Measurements from ENCODE around the gene DPP8. TPM values are rescaled to one million over a fixed set of nuclear protein-coding genes. Genes with fewer than 3 reads are reported as not detected.

Gene DPP8
- polyA plus RNA-seq, 1 of the 3 experiments (the other 2 are of a cell fraction) = 14.1 TPM

DNA sequence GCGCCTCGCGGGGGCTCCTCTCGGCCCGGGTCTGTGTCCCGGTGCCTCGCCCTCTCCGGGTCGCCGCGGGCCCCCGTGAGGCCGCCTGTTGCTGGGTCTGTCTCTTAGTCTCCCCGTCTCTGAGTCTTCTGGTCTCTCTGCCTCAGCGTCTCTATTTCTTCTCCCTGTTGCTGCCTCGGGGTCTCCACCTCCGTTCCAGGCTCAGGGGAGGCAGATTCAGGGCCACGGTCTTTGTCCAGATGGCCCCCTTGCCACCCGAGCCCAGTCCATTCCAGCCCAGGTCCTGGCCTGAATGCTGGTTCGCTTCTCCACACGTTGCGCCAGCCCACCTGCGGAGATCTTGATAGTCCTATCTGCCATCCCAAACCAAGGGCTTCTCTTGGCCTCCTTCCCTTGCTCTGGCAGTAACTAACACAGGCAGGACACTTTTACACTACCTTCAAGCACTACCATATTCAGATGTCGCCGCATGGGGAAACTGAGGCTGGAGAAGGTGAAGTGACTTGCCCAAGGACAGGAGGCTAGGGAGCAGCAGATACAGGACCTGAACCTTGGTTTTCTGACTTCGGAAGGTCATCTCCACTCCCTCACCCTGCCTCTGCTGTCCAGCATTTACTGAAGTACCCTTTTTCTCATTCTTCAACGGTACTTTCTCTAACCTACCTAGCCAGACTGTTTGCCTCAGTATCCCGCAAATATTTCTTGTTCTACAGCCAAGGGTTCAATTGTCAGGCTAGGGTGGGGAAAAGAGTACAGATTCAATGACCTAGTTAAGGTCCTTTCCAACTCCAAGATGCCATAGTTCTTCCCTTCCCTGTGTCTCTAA, 94.1 kb downstream of the DPP8 start:
- H3K4me3 ChIP-seq (ENCODE audit: low read depth in 2 of 2, low read length in 1 of 2) = peak overlapping the region in 1 of 2 experiments; percentile 55; a peak in 2 of 4 replicates
- no peaks in the 10 kb centered on the region for H3K27me3 ChIP-seq (ENCODE audit: insufficient read depth)
- H3K36me3 ChIP-seq (replicated peaks in 1 of 2; ENCODE audit: control insufficient read depth in 1 of 2, insufficient read depth in 2 of 2, low read length in 1 of 2) = no peaks in the 10 kb centered on the region
- DNase-seq = no peak
- H3K9ac ChIP-seq = no peak overlapping the region
- H3K4me1 ChIP-seq (ENCODE audit: control insufficient read depth in 1 of 2, insufficient read depth in 2 of 2, low read depth in 1 of 2, low read length in 1 of 2) = peaks cover 5 to 15% of the 10 kb centered on the region in 2 experiments; a peak in 2 of 4 replicates
- H3K27ac ChIP-seq (ENCODE audit: low read depth in 2 of 2, low read length in 1 of 2) = no peak overlapping the region
- CTCF ChIA-PET = interaction anchor here (7.4 kb wide), 1 partner anchor 23 kb away, joined by 71 read pairs; no protein-coding TSS in a partner anchor
- no peaks in the 10 kb centered on the region for H3F3A ChIP-seq (replicated peaks; ENCODE audit: insufficient read depth)
- H3K9me3 ChIP-seq = no peaks in the 10 kb centered on the region
- no peak overlapping the region for H2AFZ ChIP-seq (ENCODE audit: low read depth)
- POLR2A ChIA-PET = no interaction called here
- no peaks in the 10 kb centered on the region for H3K9me2 ChIP-seq
- H3K4me2 ChIP-seq = peak overlapping the region; percentile 47; the same call in 1 of the 2 replicates
- H3K79me2 ChIP-seq (ENCODE audit: insufficient read depth) = no peaks in the 10 kb centered on the region
- WGBS (ENCODE audit: low lambda C conversion rate) = 54% methylated on average over 11 of the region's 28 CpGs
- no peaks in the 10 kb centered on the region for H4K20me1 ChIP-seq (ENCODE audit: insufficient read depth)
- TF ChIP-seq REST (IDR thresholded peaks at IDR 0.05; ENCODE audit: low read depth, low read length) (0 out of 2 replicates have a peak, but pooled peaks have one; percentile 13), PBX3 (IDR thresholded peaks at IDR 0.05) (no peak)

- ChIA-PET POLR2A (interaction anchor here (1.5 kb wide), 1 partner anchor 117 kb away, joined by 6 read pairs; the partner anchor contains the start of gene RNU5B-1), CTCF (interaction anchor here (1.0 to 7.4 kb wide), 9 partner anchors 13 to 105 kb away, joined by 3 to 71 read pairs (median 4); no protein-coding TSS in a partner anchor)
- H4K20me1 ChIP-seq (ENCODE audit: insufficient read depth) = no peaks in the 10 kb centered on the region
- H2AFZ ChIP-seq (ENCODE audit: low read depth) = peak overlapping the region; percentile 76; the same call in 1 of the 2 replicates
- no peaks in the 10 kb centered on the region for H3K36me3 ChIP-seq (replicated peaks in 1 of 2; ENCODE audit: control insufficient read depth in 1 of 2, insufficient read depth in 2 of 2, low read length in 1 of 2)
- H3K4me1 ChIP-seq (ENCODE audit: control insufficient read depth in 1 of 2, insufficient read depth in 2 of 2, low read depth in 1 of 2, low read length in 1 of 2) = peaks cover 9 to 17% of the 10 kb centered on the region in 2 experiments; a peak in 3 of 4 replicates
- peak; percentile 62 for DNase-seq
- no peak overlapping the region for H3K9ac ChIP-seq
- no peaks in the 10 kb centered on the region for H3K9me3 ChIP-seq
- H3K79me2 ChIP-seq (ENCODE audit: insufficient read depth) = no peaks in the 10 kb centered on the region
- H3K9me2 ChIP-seq = no peaks in the 10 kb centered on the region
- H3K27me3 ChIP-seq (ENCODE audit: insufficient read depth) = no peaks in the 10 kb centered on the region
- peak overlapping the region; percentile 86 for H3K4me2 ChIP-seq
- no peaks in the 10 kb centered on the region for H3F3A ChIP-seq (replicated peaks; ENCODE audit: insufficient read depth)
- H3K4me3 ChIP-seq (ENCODE audit: low read depth in 2 of 2, low read length in 1 of 2) = peak overlapping the region; percentile 55 to 75; a peak in 3 of 4 replicates
- H3K27ac ChIP-seq (ENCODE audit: low read depth in 2 of 2, low read length in 1 of 2) = no peak overlapping the region
- WGBS (ENCODE audit: low lambda C conversion rate) = 24% methylated on average over 26 of the region's 39 CpGs
- TF ChIP-seq MEF2A (IDR thresholded peaks at IDR 0.05; ENCODE audit: borderline replicate concordance, low read depth) = no peak
- TF ChIP-seq MXI1 (IDR thresholded peaks at IDR 0.05; ENCODE audit: low read depth, low read length) = no peak
- no peak for TF ChIP-seq NFIC (IDR thresholded peaks at IDR 0.05; ENCODE audit: borderline replicate concordance)
- no peak for TF ChIP-seq RFX5 (IDR thresholded peaks at IDR 0.05; ENCODE audit: low read length)
- no peak for TF ChIP-seq RAD21 (IDR thresholded peaks at IDR 0.05; ENCODE audit: low read length)
- TF ChIP-seq TAF1 (IDR thresholded peaks at IDR 0.05; ENCODE audit: borderline replicate concordance, low read depth, low read length) = no peak
- no peak for TF ChIP-seq CTCF (IDR thresholded peaks at IDR 0.05)
- TF ChIP-seq EP300 (IDR thresholded peaks at IDR 0.05; ENCODE audit: borderline replicate concordance in 1 of 2, low read depth in 1 of 2, low read length in 1 of 2) = no peak
- TF ChIP-seq GABPA (IDR thresholded peaks at IDR 0.05; ENCODE audit: low read depth) = no peak
- TF ChIP-seq FOSL2 (IDR thresholded peaks at IDR 0.05; ENCODE audit: borderline replicate concordance, low read depth) = no peak
- no peak for TF ChIP-seq SIN3A (IDR thresholded peaks at IDR 0.05; ENCODE audit: borderline replicate concordance, low read depth, low read length)
- TF ChIP-seq NRF1 (IDR thresholded peaks at IDR 0.05; ENCODE audit: low read depth, low read length) = no peak
- TF ChIP-seq, protein P1, sequence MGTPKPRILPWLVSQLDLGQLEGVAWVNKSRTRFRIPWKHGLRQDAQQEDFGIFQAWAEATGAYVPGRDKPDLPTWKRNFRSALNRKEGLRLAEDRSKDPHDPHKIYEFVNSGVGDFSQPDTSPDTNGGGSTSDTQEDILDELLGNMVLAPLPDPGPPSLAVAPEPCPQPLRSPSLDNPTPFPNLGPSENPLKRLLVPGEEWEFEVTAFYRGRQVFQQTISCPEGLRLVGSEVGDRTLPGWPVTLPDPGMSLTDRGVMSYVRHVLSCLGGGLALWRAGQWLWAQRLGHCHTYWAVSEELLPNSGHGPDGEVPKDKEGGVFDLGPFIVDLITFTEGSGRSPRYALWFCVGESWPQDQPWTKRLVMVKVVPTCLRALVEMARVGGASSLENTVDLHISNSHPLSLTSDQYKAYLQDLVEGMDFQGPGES (IDR thresholded peaks at IDR 0.05; ENCODE audit: low read depth, low read length) = no peak
These were observed 95.9 kb downstream of the DPP8 start for GRCh38 chr15:65421360-65422215.
